ENCODE results near the gene SERINC5.

DNA sequence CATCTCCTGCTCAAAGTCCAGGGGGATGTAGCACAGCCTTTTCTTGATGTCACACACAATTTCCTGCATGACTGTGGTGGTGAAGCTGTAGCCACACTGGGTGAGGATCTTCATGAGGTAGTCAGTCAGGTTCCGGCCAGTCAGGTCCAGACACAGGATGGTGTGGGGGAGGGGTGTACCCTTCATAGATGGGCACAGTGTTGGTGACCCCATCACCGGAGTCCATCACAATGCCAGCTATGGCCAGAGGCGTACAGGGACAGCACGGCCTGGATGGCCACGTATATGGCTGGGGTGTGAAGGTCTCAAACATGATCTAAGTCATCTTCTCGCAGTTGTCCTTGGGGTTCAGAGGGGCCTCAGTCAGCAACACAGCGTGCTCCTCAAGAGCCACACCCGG is 44.3 kb upstream of the SERINC5 start:
- TF ChIP-seq EZH2phosphoT487 (IDR thresholded peaks at IDR 0.05; ENCODE audit: insufficient read depth, low read depth): no peak
- no peak for TF ChIP-seq EZH2 (IDR thresholded peaks at IDR 0.05; ENCODE audit: insufficient read depth, poor library complexity, severe bottlenecking)
